ENCODE results near the gene LCMT2.
A peak's percentile ranks its signal among the peaks of the same experiment; 100 is the strongest.

LCMT2 gene

GRCh38 chr15:43287254-43287653 is 43.1 kb downstream of the LCMT2 start:
- Histone ChIP-seq H3K27me3 (replicated peaks; ENCODE audit: control insufficient read depth, insufficient read depth, low read length) (no peaks in the 10 kb centered on the region), H3K36me3 (ENCODE audit: control insufficient read depth, insufficient read depth, low read length) (no peaks in the 10 kb centered on the region), H3K4me3 (replicated peaks; ENCODE audit: low read depth, low read length) (no peak overlapping the region)
- no peak for DNase-seq (ENCODE audit: extremely low read depth, insufficient read length)
- no peak for TF ChIP-seq CTCF (IDR thresholded peaks at IDR 0.05; ENCODE audit: insufficient read depth, low read length, poor library complexity, severe bottlenecking)

DNA sequence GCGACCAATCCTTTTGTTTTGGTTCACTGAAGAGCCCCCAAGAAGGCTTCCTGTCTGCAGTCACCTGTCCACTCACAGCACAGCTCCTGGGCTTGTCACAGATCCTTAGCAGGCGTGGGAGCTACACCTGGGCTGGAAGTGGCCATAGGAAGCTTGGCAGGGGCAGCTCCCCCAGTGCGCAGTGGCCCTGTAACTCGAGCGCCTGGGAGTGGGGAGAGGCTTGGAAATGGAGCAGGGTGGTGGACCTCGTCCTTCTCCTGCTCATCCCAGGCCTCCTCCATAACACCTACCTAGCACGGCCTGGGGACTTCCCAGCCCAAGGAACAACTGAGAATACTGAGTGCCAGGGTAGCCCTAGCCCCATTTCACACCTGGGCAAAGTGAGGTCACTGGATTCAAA is 44.3 kb downstream of the LCMT2 start:
- no peak for TF ChIP-seq CTCF (IDR thresholded peaks at IDR 0.05; ENCODE audit: insufficient read depth, low read length, poor library complexity, severe bottlenecking)
- Histone ChIP-seq H3K4me3 (replicated peaks; ENCODE audit: low read depth, low read length) (no peak overlapping the region), H3K36me3 (ENCODE audit: control insufficient read depth, insufficient read depth, low read length) (no peaks in the 10 kb centered on the region), H3K27me3 (replicated peaks; ENCODE audit: control insufficient read depth, insufficient read depth, low read length) (no peaks in the 10 kb centered on the region)
- DNase-seq (ENCODE audit: extremely low read depth, insufficient read length) = no peak

DNA sequence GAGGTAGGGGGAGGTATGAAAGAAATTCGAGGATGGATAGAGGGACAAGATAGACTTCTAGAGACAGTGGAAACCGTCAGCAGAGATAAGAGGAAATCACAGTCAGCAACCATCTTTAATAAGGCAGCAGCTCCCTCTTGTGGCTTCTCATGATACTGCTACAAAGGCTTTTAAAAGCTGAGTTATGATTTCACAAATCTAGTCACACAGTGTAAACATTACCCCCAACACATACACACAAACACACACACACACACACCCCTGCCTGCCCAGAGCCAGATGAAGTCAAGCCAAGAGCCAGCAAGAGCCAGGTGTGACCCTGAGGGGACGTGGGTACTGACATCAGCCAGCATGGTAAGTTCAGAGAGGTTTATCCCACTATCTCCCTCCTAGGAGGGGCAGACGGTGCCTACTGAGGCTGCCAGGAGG is 44.8 kb downstream of the LCMT2 start:
- peak; percentile 71 for TF ChIP-seq CTCF (IDR thresholded peaks at IDR 0.05; ENCODE audit: insufficient read depth, low read length, poor library complexity, severe bottlenecking)

DNA sequence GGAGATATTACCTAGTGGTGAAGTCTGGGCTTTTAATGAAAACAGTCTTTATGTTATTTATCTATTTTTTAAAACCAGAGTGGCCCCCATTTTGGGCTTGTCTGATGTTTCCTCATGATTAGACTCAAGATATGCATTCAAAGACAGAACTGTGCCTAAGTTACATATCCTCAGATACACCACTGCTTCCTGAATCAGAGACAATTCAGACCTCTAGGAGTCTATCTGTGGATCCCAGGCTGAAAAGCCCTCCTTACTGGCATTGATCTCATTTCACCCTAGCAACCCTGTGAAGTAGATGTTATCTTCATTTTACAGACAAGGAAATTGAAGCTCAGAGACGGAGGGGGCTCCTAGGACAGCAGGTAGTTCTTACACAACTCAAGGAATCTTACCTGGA is 46.8 kb downstream of the LCMT2 start:
- H3K36me3 ChIP-seq (ENCODE audit: control insufficient read depth, insufficient read depth, low read length) = no peaks in the 10 kb centered on the region
- H3K27me3 ChIP-seq (replicated peaks; ENCODE audit: control insufficient read depth, insufficient read depth, low read length) = no peaks in the 10 kb centered on the region
- TF ChIP-seq CTCF (IDR thresholded peaks at IDR 0.05; ENCODE audit: insufficient read depth, low read length, poor library complexity, severe bottlenecking) = no peak
- no peak for DNase-seq (ENCODE audit: extremely low read depth, insufficient read length)
- H3K4me3 ChIP-seq (replicated peaks; ENCODE audit: low read depth, low read length) = no peak overlapping the region

More for the DNA sequence above, 44.8 kb downstream of the LCMT2 start:
- Histone ChIP-seq H3K4me3 (replicated peaks; ENCODE audit: low read depth, low read length) (no peak overlapping the region), H3K36me3 (ENCODE audit: control insufficient read depth, insufficient read depth, low read length) (no peaks in the 10 kb centered on the region), H3K27me3 (replicated peaks; ENCODE audit: control insufficient read depth, insufficient read depth, low read length) (no peaks in the 10 kb centered on the region)
- peak; percentile 38 for DNase-seq (ENCODE audit: extremely low read depth, insufficient read length)

- no peaks in the 10 kb centered on the region for H3K27me3 ChIP-seq (replicated peaks; ENCODE audit: control insufficient read depth, insufficient read depth, low read length)
- DNase-seq (ENCODE audit: extremely low read depth, insufficient read length) = no peak
- no peak overlapping the region for H3K4me3 ChIP-seq (replicated peaks; ENCODE audit: low read depth, low read length)
- no peaks in the 10 kb centered on the region for H3K36me3 ChIP-seq (ENCODE audit: control insufficient read depth, insufficient read depth, low read length)
- TF ChIP-seq CTCF (IDR thresholded peaks at IDR 0.05; ENCODE audit: insufficient read depth, low read length, poor library complexity, severe bottlenecking) = no peak
These were observed 48.3 kb downstream of the LCMT2 start for GRCh38 chr15:43281926-43282602.

- Histone ChIP-seq H3K4me3 (replicated peaks; ENCODE audit: low read depth, low read length) (no peak overlapping the region), H3K27me3 (replicated peaks; ENCODE audit: control insufficient read depth, insufficient read depth, low read length) (no peaks in the 10 kb centered on the region), H3K36me3 (ENCODE audit: control insufficient read depth, insufficient read depth, low read length) (no peaks in the 10 kb centered on the region)
- TF ChIP-seq CTCF (IDR thresholded peaks at IDR 0.05; ENCODE audit: insufficient read depth, low read length, poor library complexity, severe bottlenecking) = no peak
- no peak for DNase-seq (ENCODE audit: extremely low read depth, insufficient read length)
These were observed 49.4 kb downstream of the LCMT2 start for GRCh38 chr15:43280996-43281395.
